Measurements from ENCODE around the gene NOTCH4. TPM values are rescaled to one million over a fixed set of nuclear protein-coding genes. Genes with fewer than 3 reads are reported as not detected.

The NOTCH4 gene
- total RNA-seq, 1 experiment from 2014 or later = 2.3 TPM

DNA sequence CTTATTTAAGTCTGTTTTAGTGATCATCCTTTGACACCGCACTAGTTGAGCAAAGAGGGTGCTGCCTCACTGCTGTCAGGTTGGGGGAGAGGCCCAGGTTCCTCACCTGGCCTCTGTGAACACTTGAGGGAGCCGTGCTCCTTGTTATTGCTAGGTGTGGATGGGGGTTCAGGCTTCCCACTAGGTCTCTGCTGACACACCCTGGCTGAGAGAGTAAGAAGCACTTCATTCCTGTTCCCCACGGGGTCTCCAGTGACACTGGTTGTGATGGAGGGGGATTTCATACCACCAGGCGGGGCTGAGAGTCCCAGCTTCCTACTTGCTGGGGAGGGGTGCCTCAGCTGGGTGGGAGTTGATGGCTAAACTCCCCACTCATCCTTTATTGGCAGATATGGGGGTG, 11.1 kb upstream of the NOTCH4 start:
- H3K18ac ChIP-seq (ENCODE audit: insufficient read length, low read depth, low read length) = no peak overlapping the region
- peaks cover 0 to 5% of the 10 kb centered on the region in 2 experiments; a peak in 2 of 4 replicates for H3K4me1 Mint-ChIP-seq
- no peaks in the 10 kb centered on the region for H3K27me3 ChIP-seq (ENCODE audit: insufficient read depth, low read length)
- H3K27ac ChIP-seq (ENCODE audit: insufficient read length, low read depth, low read length) = no peak overlapping the region
- H2BK5ac ChIP-seq (ENCODE audit: insufficient read length, low read length) = no peak overlapping the region
- no peak overlapping the region for H3K4me2 ChIP-seq (ENCODE audit: insufficient read depth, insufficient read length, low read length)
- no peak overlapping the region for H3K56ac ChIP-seq (ENCODE audit: insufficient read length, low read depth, low read length)
- no peak overlapping the region for H3K27ac Mint-ChIP-seq
- no peak overlapping the region for H2BK15ac ChIP-seq (ENCODE audit: low read depth, low read length)
- no peaks in the 10 kb centered on the region for H3K23me2 ChIP-seq (ENCODE audit: insufficient read length, low read depth, low read length, poor library complexity, severe bottlenecking)
- no peak overlapping the region for H3K23ac ChIP-seq (ENCODE audit: insufficient read length, low read depth, low read length)
- H3K4me3 Mint-ChIP-seq = no peak overlapping the region
- H2BK12ac ChIP-seq (ENCODE audit: insufficient read length, low read depth, low read length) = no peak overlapping the region
- no peak overlapping the region for H3T11ph ChIP-seq (ENCODE audit: low read length)
- no peaks in the 10 kb centered on the region for H3K4me1 ChIP-seq (ENCODE audit: insufficient read depth, low read length)
- H3K4ac ChIP-seq (ENCODE audit: low read depth, low read length) = no peak overlapping the region
- no peak overlapping the region for H3K14ac ChIP-seq (ENCODE audit: insufficient read depth, low read length)
- H4K20me1 ChIP-seq (ENCODE audit: control insufficient read depth, insufficient read depth, insufficient read length) = no peaks in the 10 kb centered on the region
- H3K36me3 Mint-ChIP-seq (ENCODE audit: insufficient read depth in 1 of 3, low read depth in 3 of 3) = no peaks in the 10 kb centered on the region
- no peak overlapping the region for H2BK20ac ChIP-seq (ENCODE audit: low read depth, low read length, poor library complexity, severe bottlenecking)
- peak; percentile 53 for DNase-seq
- TF ChIP-seq, protein P1, sequence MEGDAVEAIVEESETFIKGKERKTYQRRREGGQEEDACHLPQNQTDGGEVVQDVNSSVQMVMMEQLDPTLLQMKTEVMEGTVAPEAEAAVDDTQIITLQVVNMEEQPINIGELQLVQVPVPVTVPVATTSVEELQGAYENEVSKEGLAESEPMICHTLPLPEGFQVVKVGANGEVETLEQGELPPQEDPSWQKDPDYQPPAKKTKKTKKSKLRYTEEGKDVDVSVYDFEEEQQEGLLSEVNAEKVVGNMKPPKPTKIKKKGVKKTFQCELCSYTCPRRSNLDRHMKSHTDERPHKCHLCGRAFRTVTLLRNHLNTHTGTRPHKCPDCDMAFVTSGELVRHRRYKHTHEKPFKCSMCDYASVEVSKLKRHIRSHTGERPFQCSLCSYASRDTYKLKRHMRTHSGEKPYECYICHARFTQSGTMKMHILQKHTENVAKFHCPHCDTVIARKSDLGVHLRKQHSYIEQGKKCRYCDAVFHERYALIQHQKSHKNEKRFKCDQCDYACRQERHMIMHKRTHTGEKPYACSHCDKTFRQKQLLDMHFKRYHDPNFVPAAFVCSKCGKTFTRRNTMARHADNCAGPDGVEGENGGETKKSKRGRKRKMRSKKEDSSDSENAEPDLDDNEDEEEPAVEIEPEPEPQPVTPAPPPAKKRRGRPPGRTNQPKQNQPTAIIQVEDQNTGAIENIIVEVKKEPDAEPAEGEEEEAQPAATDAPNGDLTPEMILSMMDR (conservative IDR thresholded peaks at IDR 0.05) = peak; percentile 39
- no peak overlapping the region for H3K9ac ChIP-seq (ENCODE audit: extremely low read depth, insufficient read length, low read length)
- no peak overlapping the region for H4K8ac ChIP-seq (replicated peaks; ENCODE audit: insufficient read length, low read depth, low read length)
- no peak overlapping the region for H4K91ac ChIP-seq (ENCODE audit: insufficient read length, low read depth, low read length)
- H3K9me3 ChIP-seq (ENCODE audit: control insufficient read depth, low read depth, low read length) = no peaks in the 10 kb centered on the region
- WGBS (ENCODE audit: extremely low coverage, insufficient read length, low lambda C conversion rate) = no CpG with 5 or more reads among the region's 4 CpGs
- H2BK120ac ChIP-seq (ENCODE audit: low read depth, low read length, poor library complexity, severe bottlenecking) = no peak overlapping the region
- no peaks in the 10 kb centered on the region for H3K79me2 ChIP-seq (ENCODE audit: insufficient read depth, low read length)
- no peaks in the 10 kb centered on the region for H3K79me1 ChIP-seq (ENCODE audit: insufficient read depth, low read depth, low read length, poor library complexity, severe bottlenecking)
- no peaks in the 10 kb centered on the region; a peak in 2 of 5 replicates for H3K9me3 Mint-ChIP-seq
- no peak overlapping the region for H4K5ac ChIP-seq (ENCODE audit: insufficient read length, low read depth, low read length)
- H2AK5ac ChIP-seq (ENCODE audit: insufficient read length, low read length) = no peak overlapping the region
- H2AFZ ChIP-seq (ENCODE audit: low read length) = no peak overlapping the region
- peaks cover 5% of the 10 kb centered on the region for H3K27me3 Mint-ChIP-seq (ENCODE audit: low read depth)

Data from H9 (cell line).